HFF-Myc (cell line): Measurements from ENCODE around the gene SYT1.

Experiments used
- DNase-seq: peaks from one replicate; pipeline ENCODE4 v3.0.0-alpha.2; 2011; ENCODE audit warnings: low read depth; ENCODE audit errors: extremely low read depth
- H3K4me3 ChIP-seq: replicated peaks from 2 replicates; pipeline ENCODE4 v1.5.1; 2011; ENCODE audit warnings: low read depth, mild to moderate bottlenecking, control low read depth, low read length
- CTCF ChIP-seq: IDR thresholded peaks from 2 replicates; pipeline ENCODE4 v1.5.1; 2012; ENCODE audit warnings: mild to moderate bottlenecking, low read depth, low read length, control low read depth; ENCODE audit errors: missing control alignments

Gene SYT1

DNA sequence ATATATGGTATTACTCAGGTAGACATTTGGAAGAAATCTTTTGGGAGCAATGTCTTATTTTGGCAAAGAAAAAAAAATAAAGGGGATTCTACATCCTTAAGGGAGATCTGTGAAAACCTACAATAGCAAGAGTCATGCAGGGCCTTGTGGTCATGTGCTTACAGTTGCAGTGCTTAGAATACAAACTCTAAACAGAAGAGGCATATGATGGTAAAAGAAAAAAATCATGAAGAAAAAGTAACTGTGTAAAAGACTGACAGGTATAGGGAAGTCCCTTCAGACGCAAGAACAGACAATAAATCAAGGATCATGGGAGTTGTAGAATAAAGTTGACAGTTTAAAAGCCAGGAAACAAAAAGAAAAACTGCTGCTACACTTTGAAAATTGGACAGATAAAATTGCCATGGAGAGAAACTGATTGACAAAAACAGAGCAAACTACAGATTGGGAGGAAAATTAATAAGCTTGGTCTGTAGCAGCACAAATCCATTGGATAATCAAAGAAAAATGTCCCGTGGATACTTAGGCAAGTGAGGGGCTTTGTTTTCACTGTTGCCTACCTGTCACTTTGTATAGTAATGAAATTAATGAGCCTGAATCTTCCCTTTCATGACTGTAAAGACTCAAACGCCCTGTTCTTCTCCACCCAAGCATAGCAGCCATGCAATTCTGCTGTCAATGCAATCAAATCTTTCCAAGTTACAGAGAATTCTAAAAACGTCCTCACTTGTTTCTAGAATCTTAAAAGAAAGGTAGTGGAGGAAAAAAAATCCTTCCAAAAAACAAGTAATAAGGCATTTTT lies 402.0 kb downstream of the SYT1 start:
- no peak for DNase-seq
- no peak overlapping the region for H3K4me3 ChIP-seq
- TF ChIP-seq CTCF: no peak

DNA sequence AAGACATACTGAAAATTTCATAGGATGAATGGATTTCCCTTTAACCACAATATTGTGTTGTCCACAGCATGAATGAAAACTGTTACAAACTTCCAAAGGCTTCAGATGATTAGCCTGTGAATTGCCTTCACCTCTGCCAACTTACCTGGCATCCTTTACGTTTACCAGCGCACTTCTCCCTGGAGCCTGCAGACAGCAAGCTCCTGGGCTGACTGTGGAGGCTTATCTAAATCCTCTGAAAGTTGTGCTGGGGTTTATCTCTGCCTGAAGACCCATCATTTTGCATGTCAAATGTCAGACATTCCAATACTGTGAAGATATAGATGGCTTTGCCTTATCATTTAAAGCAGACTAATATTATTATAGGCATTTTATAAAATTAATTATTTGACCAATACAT lies 403.0 kb downstream of the SYT1 start:
- no peak for DNase-seq
- no peak overlapping the region for H3K4me3 ChIP-seq
- no peak for TF ChIP-seq CTCF

- no peak overlapping the region for H3K4me3 ChIP-seq
- TF ChIP-seq CTCF: no peak
- DNase-seq: no peak
Measured at GRCh38 chr12:79274501-79275064, 410.0 kb downstream of the SYT1 start.

- no peak for TF ChIP-seq CTCF
- no peak for DNase-seq
Measured at GRCh38 chr12:79275631-79276030, 411.1 kb downstream of the SYT1 start.

DNA sequence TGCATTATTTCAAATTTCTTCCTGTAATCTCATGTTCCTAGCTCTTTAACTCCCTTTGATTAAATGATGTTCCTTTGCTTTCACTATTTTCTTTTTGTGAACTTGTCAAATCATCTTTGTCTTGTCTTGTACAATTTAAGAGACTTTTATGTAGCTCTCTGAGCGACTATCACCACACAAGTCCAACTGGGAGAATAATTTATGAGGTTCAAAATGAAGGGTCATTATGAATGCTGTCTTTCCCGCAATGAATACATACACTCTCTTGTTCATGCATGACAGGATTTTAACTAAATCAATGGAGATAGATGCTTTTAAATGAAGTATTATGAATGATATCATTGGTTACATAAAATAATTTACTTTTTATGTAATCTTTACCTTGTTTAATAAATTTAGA lies 418.8 kb downstream of the SYT1 start:
- no peak for DNase-seq
- no peak overlapping the region for H3K4me3 ChIP-seq

More at GRCh38 chr12:79275631-79276030, 411.1 kb downstream of the SYT1 start:
- no peak overlapping the region for H3K4me3 ChIP-seq

DNA sequence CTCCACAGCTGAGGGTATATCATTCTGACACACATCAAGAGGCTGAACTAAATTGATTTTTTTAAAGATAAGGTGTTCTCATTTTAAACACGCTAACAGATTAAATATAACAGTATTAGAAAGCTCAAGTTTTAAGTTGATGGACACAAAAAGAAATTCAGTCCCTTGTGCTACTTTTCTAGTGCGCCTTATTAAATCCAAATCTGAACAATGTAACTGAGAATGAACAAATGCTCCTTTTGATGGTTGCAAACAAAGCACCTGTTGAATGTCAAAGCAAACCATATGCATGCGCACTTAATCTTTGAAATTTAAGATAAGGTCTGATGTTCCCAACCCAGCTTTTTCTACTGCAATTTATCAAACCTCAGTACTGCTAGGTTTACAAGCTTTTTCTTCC lies 424.3 kb downstream of the SYT1 start:
- H3K4me3 ChIP-seq: no peak overlapping the region
- no peak for TF ChIP-seq CTCF
- DNase-seq: no peak

More for the DNA sequence above, 418.8 kb downstream of the SYT1 start:
- TF ChIP-seq CTCF: no peak
